ENCODE data around the gene ANKRD17. TPM values are rescaled to one million over a fixed set of nuclear protein-coding genes. Genes with fewer than 3 reads are reported as not detected.

Gene ANKRD17
- polyA plus RNA-seq, 1 donor from 2014 or later = 30.4 TPM

GRCh38 chr4:73272816-73273215 is 14.2 kb upstream of the ANKRD17 start:
- Histone ChIP-seq H3K27ac (ENCODE audit: low read length) (no peak overlapping the region), H2AFZ (ENCODE audit: low read depth, low read length) (no peak overlapping the region), H3K4me3 (ENCODE audit: low read length) (no peak overlapping the region), H3K9me3 (ENCODE audit: low read length) (peaks cover 4% of the 10 kb centered on the region), H3K36me3 (ENCODE audit: insufficient read depth, low read length) (no peaks in the 10 kb centered on the region), H3F3A (ENCODE audit: insufficient read depth, low read length, poor library complexity, severe bottlenecking) (no peaks in the 10 kb centered on the region), H3K9ac (ENCODE audit: low read length) (no peak overlapping the region), H3K4me2 (ENCODE audit: low read length) (no peak overlapping the region), H3K79me2 (replicated peaks; ENCODE audit: insufficient read depth, low read length) (no peaks in the 10 kb centered on the region), H3K9me2 (ENCODE audit: insufficient read depth, low read length) (no peaks in the 10 kb centered on the region), H4K20me1 (ENCODE audit: insufficient read depth) (no peaks in the 10 kb centered on the region), H3K27me3 (ENCODE audit: insufficient read depth, low read depth, low read length) (no peaks in the 10 kb centered on the region)
- TF ChIP-seq EP300 (conservative IDR thresholded peaks at IDR 0.05; ENCODE audit: poor library complexity, severe bottlenecking) (no peak), MXI1 (conservative IDR thresholded peaks at IDR 0.05; ENCODE audit: poor library complexity, severe bottlenecking) (no peak), SMC3 (conservative IDR thresholded peaks at IDR 0.05; ENCODE audit: poor library complexity) (no peak), CTCF (IDR thresholded peaks at IDR 0.05; ENCODE audit: poor library complexity, severe bottlenecking) (no peak), EZH2 (IDR thresholded peaks at IDR 0.05; ENCODE audit: borderline replicate concordance, insufficient read depth, low read length, poor library complexity, severe bottlenecking) (no peak), POLR2AphosphoS5 (IDR thresholded peaks at IDR 0.05) (no peak), RAD21 (conservative IDR thresholded peaks at IDR 0.05) (no peak), REST (IDR thresholded peaks at IDR 0.05; ENCODE audit: borderline replicate concordance) (no peak), TAF1 (IDR thresholded peaks at IDR 0.05; ENCODE audit: low read depth) (no peak)

- Histone ChIP-seq H3K79me2 (replicated peaks; ENCODE audit: insufficient read depth, low read length) (no peaks in the 10 kb centered on the region), H3K27ac (ENCODE audit: low read length) (no peak overlapping the region), H3K4me3 (ENCODE audit: low read length) (no peak overlapping the region), H3F3A (ENCODE audit: insufficient read depth, low read length, poor library complexity, severe bottlenecking) (no peaks in the 10 kb centered on the region), H3K4me2 (ENCODE audit: low read length) (no peak overlapping the region), H3K9me2 (ENCODE audit: insufficient read depth, low read length) (no peaks in the 10 kb centered on the region), H2AFZ (ENCODE audit: low read depth, low read length) (no peak overlapping the region), H4K20me1 (ENCODE audit: insufficient read depth) (no peaks in the 10 kb centered on the region), H3K27me3 (ENCODE audit: insufficient read depth, low read depth, low read length) (no peaks in the 10 kb centered on the region), H3K36me3 (ENCODE audit: insufficient read depth, low read length) (no peaks in the 10 kb centered on the region), H3K9me3 (ENCODE audit: low read length) (no peaks in the 10 kb centered on the region), H3K9ac (ENCODE audit: low read length) (no peak overlapping the region)
- no peak for TF ChIP-seq MXI1 (conservative IDR thresholded peaks at IDR 0.05; ENCODE audit: poor library complexity, severe bottlenecking)
These were observed 8.5 kb upstream of the ANKRD17 start for GRCh38 chr4:73267050-73267449.
